HEK293 (cell line): ENCODE data around the gene PSMC2.

Source experiments
- CTCF ChIA-PET: fragments of 350-600 bp; formaldehyde crosslinking; extraction: SDS; loops from one replicate; lab custom pipeline; 2021; ENCODE audit warnings: antibody characterized with exemption; lab: Yijun Ruan, JAX
- POLR2A ChIA-PET: fragments of 300-600 bp; formaldehyde crosslinking; extraction: SDS; loops from one replicate; lab custom pipeline; 2020; ENCODE audit warnings: antibody characterized with exemption, inconsistent platforms; lab: Yijun Ruan, JAX
- H3K27ac ChIP-seq: fragments of 200-500 bp; sonication (Bioruptor generic); 2 replicates; pipeline ENCODE4 v1.5.1; 2014; ENCODE audit warnings: low read depth, low read length, control low read depth, inconsistent platforms; ENCODE audit errors: extremely low read depth
- H3K36me3 ChIP-seq, 2 experiments: fragments of 200-500 bp in 1 of 2; sonication (Bioruptor generic) in 1 of 2; 1 replicate in 1 of 2; 2 replicates in 1 of 2; pipeline ENCODE4 v1.5.1; 2014 to 2017; ENCODE audit warnings: inconsistent platforms in 2 of 2, low read length in 2 of 2; ENCODE audit not compliant: control insufficient read depth in 2 of 2, insufficient read depth in 1 of 2
- H3K4me1 ChIP-seq: fragments of 200-500 bp; sonication (Bioruptor generic); 2 replicates; pipeline ENCODE4 v1.5.1; 2014; ENCODE audit warnings: mild to moderate bottlenecking, low read length, inconsistent platforms; ENCODE audit not compliant: control insufficient read depth, insufficient read depth
- H3K4me3 ChIP-seq: 2 replicates; pipeline ENCODE4 v1.5.1; 2011; ENCODE audit warnings: low read depth, mild to moderate bottlenecking, control low read depth, low read length, moderate library complexity
- H3K9me3 ChIP-seq: fragments of 200-500 bp; sonication (Bioruptor generic); 2 replicates; pipeline ENCODE4 v1.5.1; 2014; ENCODE audit warnings: low read depth, low read length, inconsistent platforms; ENCODE audit not compliant: control insufficient read depth, insufficient read depth
- GLI4 ChIP-seq: fragments of 450-650 bp; formaldehyde crosslinking; IDR thresholded peaks from 2 replicates; pipeline ENCODE4 v1.5.1; 2016; ENCODE audit warnings: missing biosample characterization, missing genetic modification characterization
- IKZF3 ChIP-seq: fragments of 450-650 bp; IDR thresholded peaks from 2 replicates; pipeline ENCODE4 v1.5.0; 2018; ENCODE audit warnings: missing biosample characterization, mild to moderate bottlenecking, missing genetic modification characterization, moderate library complexity
- KLF16 ChIP-seq: fragments of 450-650 bp; formaldehyde crosslinking; IDR thresholded peaks from 2 replicates; pipeline ENCODE4 v1.5.1; 2017; ENCODE audit warnings: missing biosample characterization, missing genetic modification characterization
- SP2 ChIP-seq: fragments of 450-650 bp; formaldehyde crosslinking; IDR thresholded peaks from 2 replicates; pipeline ENCODE4 v1.5.1; 2016; ENCODE audit warnings: missing biosample characterization, missing genetic modification characterization
- YY1 ChIP-seq: fragments of 450-650 bp; formaldehyde crosslinking; IDR thresholded peaks from 2 replicates; pipeline ENCODE4 v1.5.1; 2018; ENCODE audit warnings: missing biosample characterization, missing genetic modification characterization
- ZBTB48 ChIP-seq: fragments of 450-650 bp; formaldehyde crosslinking; IDR thresholded peaks from 2 replicates; pipeline ENCODE4 v1.5.1; 2016; ENCODE audit warnings: missing biosample characterization, missing genetic modification characterization
- ZNF10 ChIP-seq: fragments of 450-650 bp; formaldehyde crosslinking; IDR thresholded peaks from 2 replicates; pipeline ENCODE4 v1.5.1; 2017; ENCODE audit warnings: missing biosample characterization, missing genetic modification characterization
- ZNF133 ChIP-seq: fragments of 450-650 bp; formaldehyde crosslinking; IDR thresholded peaks from 2 replicates; pipeline ENCODE4 v1.5.1; 2016; ENCODE audit warnings: missing biosample characterization, missing genetic modification characterization
- ZNF146 ChIP-seq: fragments of 450-650 bp; formaldehyde crosslinking; IDR thresholded peaks from 2 replicates; pipeline ENCODE4 v1.5.1; 2016; ENCODE audit warnings: missing biosample characterization, missing genetic modification characterization
- ZNF174 ChIP-seq: fragments of 450-650 bp; formaldehyde crosslinking; IDR thresholded peaks from 2 replicates; pipeline ENCODE4 v1.5.0; 2017; ENCODE audit warnings: missing biosample characterization, mild to moderate bottlenecking, missing genetic modification characterization
- ZNF221 ChIP-seq: fragments of 450-650 bp; formaldehyde crosslinking; IDR thresholded peaks from 2 replicates; pipeline ENCODE4 v1.5.1; 2017; ENCODE audit warnings: missing biosample characterization, missing genetic modification characterization, borderline replicate concordance
- ZNF239 ChIP-seq: fragments of 450-650 bp; formaldehyde crosslinking; IDR thresholded peaks from 2 replicates; pipeline ENCODE4 v1.5.1; 2016; ENCODE audit warnings: missing biosample characterization, missing genetic modification characterization
- ZNF394 ChIP-seq: fragments of 450-650 bp; formaldehyde crosslinking; IDR thresholded peaks from 2 replicates; pipeline ENCODE4 v1.5.1; 2016; ENCODE audit warnings: missing biosample characterization, missing genetic modification characterization, mild to moderate bottlenecking, moderate library complexity, borderline replicate concordance
- ZNF423 ChIP-seq: fragments of 450-650 bp; formaldehyde crosslinking; IDR thresholded peaks from 2 replicates; pipeline ENCODE4 v1.5.1; 2016; ENCODE audit warnings: missing biosample characterization, missing genetic modification characterization
- ZNF433 ChIP-seq: fragments of 450-650 bp; formaldehyde crosslinking; IDR thresholded peaks from 2 replicates; pipeline ENCODE4 v1.5.1; 2016; ENCODE audit warnings: missing biosample characterization, missing genetic modification characterization, low read depth
- ZNF501 ChIP-seq: fragments of 450-650 bp; formaldehyde crosslinking; IDR thresholded peaks from 2 replicates; pipeline ENCODE4 v1.5.1; 2016; ENCODE audit warnings: missing biosample characterization, missing genetic modification characterization
- ZNF548 ChIP-seq: fragments of 450-650 bp; formaldehyde crosslinking; IDR thresholded peaks from 2 replicates; pipeline ENCODE4 v1.5.1; 2016; ENCODE audit warnings: missing biosample characterization, missing genetic modification characterization
- ZNF596 ChIP-seq: fragments of 450-650 bp; IDR thresholded peaks from 2 replicates; pipeline ENCODE4 v1.5.0; 2018; ENCODE audit warnings: missing biosample characterization, mild to moderate bottlenecking, missing genetic modification characterization, moderate library complexity
- ZNF624 ChIP-seq: fragments of 450-650 bp; formaldehyde crosslinking; IDR thresholded peaks from 2 replicates; pipeline ENCODE4 v1.5.1; 2017; ENCODE audit warnings: missing biosample characterization, missing genetic modification characterization
- ZNF837 ChIP-seq: fragments of 450-650 bp; formaldehyde crosslinking; IDR thresholded peaks from 2 replicates; pipeline ENCODE4 v1.5.1; 2016; ENCODE audit warnings: missing biosample characterization, missing genetic modification characterization
- ZSCAN23 ChIP-seq: fragments of 450-650 bp; formaldehyde crosslinking; IDR thresholded peaks from 2 replicates; pipeline ENCODE4 v1.5.1; 2016; ENCODE audit warnings: missing biosample characterization, missing genetic modification characterization
- ZXDB ChIP-seq: fragments of 450-650 bp; formaldehyde crosslinking; IDR thresholded peaks from 2 replicates; pipeline ENCODE4 v1.5.1; 2016; ENCODE audit warnings: missing biosample characterization, missing genetic modification characterization
- TF ChIP-seq, protein P1 (sequence below): fragments of 450-650 bp; formaldehyde crosslinking; conservative IDR thresholded peaks from 2 replicates; pipeline ENCODE4 v1.5.1; 2016; ENCODE audit warnings: low read depth, missing biosample characterization, missing genetic modification characterization
- TF ChIP-seq, protein P2 (sequence below): fragments of 450-650 bp; formaldehyde crosslinking; IDR thresholded peaks from 2 replicates; pipeline ENCODE4; 2016; ENCODE audit warnings: missing biosample characterization, missing genetic modification characterization
- TF ChIP-seq, protein P3 (sequence below): fragments of 450-650 bp; formaldehyde crosslinking; conservative IDR thresholded peaks from 2 replicates; pipeline ENCODE4 v1.5.1; 2016; ENCODE audit warnings: low read depth, missing biosample characterization, missing genetic modification characterization
- TF ChIP-seq, protein P4 (sequence below): fragments of 450-650 bp; IDR thresholded peaks from 2 replicates; pipeline ENCODE4 v1.5.1; 2018; ENCODE audit warnings: missing biosample characterization, mild to moderate bottlenecking, missing genetic modification characterization

The PSMC2 gene

DNA sequence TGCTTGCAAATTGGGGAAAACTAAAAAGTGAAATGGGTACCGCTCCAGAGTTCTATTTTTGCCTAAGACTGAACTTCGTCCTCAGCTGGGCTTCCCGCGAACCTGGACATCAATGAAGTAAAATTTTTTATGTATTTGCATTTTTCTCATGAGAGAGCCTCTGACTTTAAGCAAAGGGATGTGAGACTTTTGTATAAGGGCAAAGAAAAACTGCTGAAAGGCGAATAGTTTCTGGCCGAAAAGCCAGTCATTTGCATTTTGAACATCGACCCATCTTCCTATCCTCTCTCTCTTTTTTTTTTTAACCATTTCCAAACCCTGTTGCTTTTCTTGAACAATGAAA, 49.6 kb upstream of the PSMC2 start (continued):
- TF ChIP-seq, protein P1, sequence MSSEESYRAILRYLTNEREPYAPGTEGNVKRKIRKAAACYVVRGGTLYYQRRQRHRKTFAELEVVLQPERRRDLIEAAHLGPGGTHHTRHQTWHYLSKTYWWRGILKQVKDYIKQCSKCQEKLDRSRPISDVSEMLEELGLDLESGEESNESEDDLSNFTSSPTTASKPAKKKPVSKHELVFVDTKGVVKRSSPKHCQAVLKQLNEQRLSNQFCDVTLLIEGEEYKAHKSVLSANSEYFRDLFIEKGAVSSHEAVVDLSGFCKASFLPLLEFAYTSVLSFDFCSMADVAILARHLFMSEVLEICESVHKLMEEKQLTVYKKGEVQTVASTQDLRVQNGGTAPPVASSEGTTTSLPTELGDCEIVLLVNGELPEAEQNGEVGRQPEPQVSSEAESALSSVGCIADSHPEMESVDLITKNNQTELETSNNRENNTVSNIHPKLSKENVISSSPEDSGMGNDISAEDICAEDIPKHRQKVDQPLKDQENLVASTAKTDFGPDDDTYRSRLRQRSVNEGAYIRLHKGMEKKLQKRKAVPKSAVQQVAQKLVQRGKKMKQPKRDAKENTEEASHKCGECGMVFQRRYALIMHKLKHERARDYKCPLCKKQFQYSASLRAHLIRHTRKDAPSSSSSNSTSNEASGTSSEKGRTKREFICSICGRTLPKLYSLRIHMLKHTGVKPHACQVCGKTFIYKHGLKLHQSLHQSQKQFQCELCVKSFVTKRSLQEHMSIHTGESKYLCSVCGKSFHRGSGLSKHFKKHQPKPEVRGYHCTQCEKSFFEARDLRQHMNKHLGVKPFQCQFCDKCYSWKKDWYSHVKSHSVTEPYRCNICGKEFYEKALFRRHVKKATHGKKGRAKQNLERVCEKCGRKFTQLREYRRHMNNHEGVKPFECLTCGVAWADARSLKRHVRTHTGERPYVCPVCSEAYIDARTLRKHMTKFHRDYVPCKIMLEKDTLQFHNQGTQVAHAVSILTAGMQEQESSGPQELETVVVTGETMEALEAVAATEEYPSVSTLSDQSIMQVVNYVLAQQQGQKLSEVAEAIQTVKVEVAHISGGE (tag by site-specific recombination), result no peak
- TF ChIP-seq GLI4 (no peak), ZNF133 (no peak), ZSCAN23 (no peak), SP2 (tag by site-specific recombination) (no peak), ZNF174 (tag by site-specific recombination) (no peak), KLF16 (tag by site-specific recombination) (no peak), ZNF596 (tag by site-specific recombination) (no peak), ZNF433 (tag by site-specific recombination) (no peak), ZNF146 (tag by site-specific recombination) (no peak), ZNF624 (tag by site-specific recombination) (no peak), ZNF548 (no peak)
- TF ChIP-seq, protein P2, sequence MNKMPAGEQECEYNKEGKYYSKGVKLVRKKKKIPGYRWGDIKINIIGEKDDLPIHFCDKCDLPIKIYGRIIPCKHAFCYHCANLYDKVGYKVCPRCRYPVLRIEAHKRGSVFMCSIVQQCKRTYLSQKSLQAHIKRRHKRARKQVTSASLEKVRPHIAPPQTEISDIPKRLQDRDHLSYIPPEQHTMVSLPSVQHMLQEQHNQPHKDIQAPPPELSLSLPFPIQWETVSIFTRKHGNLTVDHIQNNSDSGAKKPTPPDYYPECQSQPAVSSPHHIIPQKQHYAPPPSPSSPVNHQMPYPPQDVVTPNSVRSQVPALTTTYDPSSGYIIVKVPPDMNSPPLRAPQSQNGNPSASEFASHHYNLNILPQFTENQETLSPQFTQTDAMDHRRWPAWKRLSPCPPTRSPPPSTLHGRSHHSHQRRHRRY (tag by site-specific recombination), result no peak

DNA sequence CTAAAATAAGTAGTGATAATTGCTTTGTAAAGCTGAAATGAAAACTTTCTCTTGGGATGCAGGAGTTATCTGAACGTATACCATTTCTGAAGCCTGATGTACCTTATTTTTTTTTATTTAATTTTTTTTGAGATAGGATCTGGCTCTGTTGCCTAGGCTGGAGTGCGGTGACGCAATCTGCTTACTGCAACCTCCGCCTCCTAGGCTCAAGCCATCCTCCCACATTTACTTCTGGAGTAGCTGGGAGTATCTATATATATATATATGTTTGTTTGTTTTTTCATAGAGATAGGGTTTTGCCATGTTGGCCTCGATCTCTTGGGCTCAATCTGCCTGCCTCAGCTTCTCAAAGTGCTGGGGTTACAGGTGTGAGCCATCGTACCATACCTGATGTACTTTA, 47.8 kb upstream of the PSMC2 start:
- TF ChIP-seq, protein P3, sequence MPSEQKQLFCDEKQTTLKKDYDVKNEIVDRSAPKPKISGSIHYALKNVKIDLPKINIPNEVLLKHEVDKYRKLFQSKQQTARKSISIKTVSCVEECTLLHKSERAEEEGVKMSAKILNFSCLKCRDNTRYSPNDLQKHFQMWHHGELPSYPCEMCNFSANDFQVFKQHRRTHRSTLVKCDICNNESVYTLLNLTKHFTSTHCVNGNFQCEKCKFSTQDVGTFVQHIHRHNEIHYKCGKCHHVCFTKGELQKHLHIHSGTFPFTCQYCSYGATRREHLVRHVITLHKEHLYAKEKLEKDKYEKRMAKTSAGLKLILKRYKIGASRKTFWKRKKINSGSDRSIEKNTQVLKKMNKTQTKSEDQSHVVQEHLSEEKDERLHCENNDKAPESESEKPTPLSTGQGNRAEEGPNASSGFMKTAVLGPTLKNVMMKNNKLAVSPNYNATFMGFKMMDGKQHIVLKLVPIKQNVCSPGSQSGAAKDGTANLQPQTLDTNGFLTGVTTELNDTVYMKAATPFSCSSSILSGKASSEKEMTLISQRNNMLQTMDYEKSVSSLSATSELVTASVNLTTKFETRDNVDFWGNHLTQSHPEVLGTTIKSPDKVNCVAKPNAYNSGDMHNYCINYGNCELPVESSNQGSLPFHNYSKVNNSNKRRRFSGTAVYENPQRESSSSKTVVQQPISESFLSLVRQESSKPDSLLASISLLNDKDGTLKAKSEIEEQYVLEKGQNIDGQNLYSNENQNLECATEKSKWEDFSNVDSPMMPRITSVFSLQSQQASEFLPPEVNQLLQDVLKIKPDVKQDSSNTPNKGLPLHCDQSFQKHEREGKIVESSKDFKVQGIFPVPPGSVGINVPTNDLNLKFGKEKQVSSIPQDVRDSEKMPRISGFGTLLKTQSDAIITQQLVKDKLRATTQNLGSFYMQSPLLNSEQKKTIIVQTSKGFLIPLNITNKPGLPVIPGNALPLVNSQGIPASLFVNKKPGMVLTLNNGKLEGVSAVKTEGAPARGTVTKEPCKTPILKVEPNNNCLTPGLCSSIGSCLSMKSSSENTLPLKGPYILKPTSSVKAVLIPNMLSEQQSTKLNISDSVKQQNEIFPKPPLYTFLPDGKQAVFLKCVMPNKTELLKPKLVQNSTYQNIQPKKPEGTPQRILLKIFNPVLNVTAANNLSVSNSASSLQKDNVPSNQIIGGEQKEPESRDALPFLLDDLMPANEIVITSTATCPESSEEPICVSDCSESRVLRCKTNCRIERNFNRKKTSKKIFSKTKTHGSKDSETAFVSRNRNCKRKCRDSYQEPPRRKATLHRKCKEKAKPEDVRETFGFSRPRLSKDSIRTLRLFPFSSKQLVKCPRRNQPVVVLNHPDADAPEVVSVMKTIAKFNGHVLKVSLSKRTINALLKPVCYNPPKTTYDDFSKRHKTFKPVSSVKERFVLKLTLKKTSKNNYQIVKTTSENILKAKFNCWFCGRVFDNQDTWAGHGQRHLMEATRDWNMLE (tag by site-specific recombination), result no peak
- peak; percentile 62; the same call in 1 of the 2 replicates for TF ChIP-seq ZNF394 (tag by site-specific recombination)
- no peaks in the 10 kb centered on the region for H3K4me1 ChIP-seq
- CTCF ChIA-PET, result no interaction called here
- POLR2A ChIA-PET, result no interaction called here
- H3K9me3 ChIP-seq, result no peaks in the 10 kb centered on the region
- peaks cover 43 to 61% of the 10 kb centered on the region in 2 experiments for H3K36me3 ChIP-seq
- no peak overlapping the region for H3K27ac ChIP-seq
- no peak overlapping the region for H3K4me3 ChIP-seq

DNA sequence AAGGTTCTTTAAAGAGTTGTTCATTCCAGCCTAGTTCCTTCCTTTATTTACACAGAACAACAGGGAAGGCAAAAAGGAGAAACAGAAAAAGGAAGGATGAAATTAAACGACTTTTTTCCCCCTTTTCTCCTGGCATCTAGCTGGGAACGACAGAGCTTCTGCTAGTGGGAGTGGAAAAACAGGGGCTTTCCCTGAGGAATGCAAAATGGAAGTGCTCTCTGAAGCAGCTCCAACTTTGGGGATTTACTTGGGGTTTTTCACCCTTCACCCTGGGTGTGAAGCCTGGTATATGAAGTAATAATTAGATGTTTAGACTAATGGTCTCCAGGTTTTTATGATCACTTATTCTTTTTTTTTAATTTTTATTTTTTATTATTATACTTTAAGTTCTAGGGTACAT, 46.0 kb upstream of the PSMC2 start:
- H3K36me3 ChIP-seq, result peaks cover 59 to 77% of the 10 kb centered on the region in 2 experiments
- no peak overlapping the region for H3K27ac ChIP-seq
- H3K4me1 ChIP-seq, result no peaks in the 10 kb centered on the region
- H3K4me3 ChIP-seq, result no peak overlapping the region
- H3K9me3 ChIP-seq, result no peaks in the 10 kb centered on the region
- CTCF ChIA-PET, result no interaction called here
- POLR2A ChIA-PET, result no interaction called here
- no peak for TF ChIP-seq ZNF239 (tag by site-specific recombination)
- TF ChIP-seq ZXDB, result no peak
- no peak for TF ChIP-seq ZNF501
- no peak for TF ChIP-seq YY1 (tag by site-specific recombination)
- TF ChIP-seq ZNF423 (tag by site-specific recombination), result no peak
- no peak for TF ChIP-seq IKZF3 (tag by site-specific recombination)
- TF ChIP-seq ZBTB48 (tag by site-specific recombination), result no peak
- TF ChIP-seq ZNF10, result no peak
- TF ChIP-seq ZNF221 (tag by site-specific recombination), result no peak
- TF ChIP-seq, protein P4, sequence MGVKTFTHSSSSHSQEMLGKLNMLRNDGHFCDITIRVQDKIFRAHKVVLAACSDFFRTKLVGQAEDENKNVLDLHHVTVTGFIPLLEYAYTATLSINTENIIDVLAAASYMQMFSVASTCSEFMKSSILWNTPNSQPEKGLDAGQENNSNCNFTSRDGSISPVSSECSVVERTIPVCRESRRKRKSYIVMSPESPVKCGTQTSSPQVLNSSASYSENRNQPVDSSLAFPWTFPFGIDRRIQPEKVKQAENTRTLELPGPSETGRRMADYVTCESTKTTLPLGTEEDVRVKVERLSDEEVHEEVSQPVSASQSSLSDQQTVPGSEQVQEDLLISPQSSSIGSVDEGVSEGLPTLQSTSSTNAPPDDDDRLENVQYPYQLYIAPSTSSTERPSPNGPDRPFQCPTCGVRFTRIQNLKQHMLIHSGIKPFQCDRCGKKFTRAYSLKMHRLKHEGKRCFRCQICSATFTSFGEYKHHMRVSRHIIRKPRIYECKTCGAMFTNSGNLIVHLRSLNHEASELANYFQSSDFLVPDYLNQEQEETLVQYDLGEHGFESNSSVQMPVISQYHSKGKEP (tag by site-specific recombination), result no peak
- TF ChIP-seq ZNF837 (tag by site-specific recombination), result no peak
